GM12891 (cell line): ENCODE measurements around the gene CHP1.

ENCODE experiments used
- PAX5 ChIP-seq: IDR thresholded peaks from 2 replicates; pipeline ENCODE4 v1.6.1; 2011; ENCODE audit warnings: low read length, moderate library complexity, mild to moderate bottlenecking; ENCODE audit not compliant: insufficient read depth, severe bottlenecking
- POLR2A ChIP-seq: IDR thresholded peaks from 2 replicates; pipeline ENCODE4 v1.6.1; 2011; ENCODE audit warnings: low read depth, low read length, control low read depth

- TF ChIP-seq POLR2A (no peak), PAX5 (no peak)
Measured at GRCh38 chr15:41207687-41208448, 23.2 kb upstream of the CHP1 start.
